HG02610 (cell line): ENCODE results near the gene RNF223.
"Not testable (repeated sequence)": the region's sequence is repeated elsewhere in the genome, so short reads cannot be mapped to it uniquely, and the experiment has no call there.

Experiments
- ATAC-seq: cut with Tn5 transposase; IDR thresholded peaks from one replicate; pipeline ENCODE4 v1.9.1; 2021; ENCODE audit warnings: mild to moderate bottlenecking, moderate library complexity; ENCODE audit not compliant: unreplicated experiment

Gene RNF223

DNA sequence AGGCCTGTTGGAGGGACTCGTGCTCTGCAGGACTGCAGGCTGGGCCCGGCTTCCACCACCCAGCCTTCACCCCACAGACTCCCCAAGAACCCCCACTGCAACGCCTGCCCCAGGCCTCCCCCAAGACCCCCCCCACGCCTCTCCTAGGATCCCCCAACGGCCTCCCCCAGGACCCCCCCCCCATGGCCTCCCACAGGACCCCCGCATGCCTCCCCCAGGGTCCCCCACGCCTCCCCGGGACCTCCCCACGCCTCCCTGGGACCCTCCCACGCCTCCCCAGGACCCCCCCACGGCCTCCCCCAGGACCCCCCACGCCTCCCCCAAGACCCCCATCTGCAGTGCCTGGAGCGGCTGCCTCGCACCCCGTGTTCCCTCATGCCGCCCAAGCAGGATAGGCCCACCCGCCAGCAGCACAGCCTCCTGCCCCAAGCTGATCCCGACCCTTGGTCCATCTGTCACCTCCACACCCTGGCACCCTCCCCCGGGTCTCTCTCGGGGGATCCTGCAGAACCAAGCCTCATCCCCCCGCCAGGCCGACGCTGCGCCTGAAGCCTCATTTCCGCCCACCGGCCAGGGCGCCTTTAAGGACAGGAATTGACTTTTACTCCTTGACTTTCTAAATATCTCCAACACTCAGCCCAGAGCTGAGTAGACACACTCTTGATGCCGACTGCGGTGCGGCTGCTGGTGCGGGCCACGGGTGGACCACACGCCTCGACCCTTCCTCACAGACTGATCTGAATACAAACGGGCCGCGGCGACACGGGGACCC lies 14.1 kb upstream of the RNF223 start:
- no peak for ATAC-seq

DNA sequence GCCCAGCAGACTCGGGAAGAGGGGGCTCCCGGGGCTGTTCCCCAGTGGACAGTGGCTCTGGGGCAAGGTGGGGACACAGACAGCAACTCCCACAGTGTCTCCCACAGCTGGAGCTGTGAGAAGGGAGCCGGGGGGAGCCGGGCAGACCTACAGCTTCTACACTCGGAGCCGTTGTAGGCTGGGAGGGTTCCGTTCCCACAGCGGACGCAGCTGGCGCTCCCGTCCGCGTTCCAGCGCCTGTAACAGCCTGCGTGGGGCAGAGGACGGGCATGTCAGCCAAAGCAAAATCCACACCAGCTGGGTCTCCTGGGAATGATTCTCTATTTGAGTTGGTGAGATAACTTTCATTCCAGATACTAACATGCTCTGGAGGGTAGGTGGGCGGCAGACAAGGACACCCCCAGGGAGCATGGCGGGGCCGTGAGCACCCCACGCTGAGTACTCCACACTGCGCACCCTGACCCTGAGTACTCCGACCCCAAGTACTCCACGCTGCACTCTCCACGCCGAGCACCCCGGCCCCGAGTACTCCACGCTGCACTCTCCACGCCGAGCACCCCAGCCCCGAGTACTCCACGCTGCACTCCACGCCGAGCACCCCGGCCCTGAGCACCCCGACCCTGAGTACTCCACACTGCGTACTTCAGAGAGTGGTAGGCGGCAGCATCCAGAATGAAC lies 13.4 kb upstream of the RNF223 start:
- ATAC-seq: no peak

DNA sequence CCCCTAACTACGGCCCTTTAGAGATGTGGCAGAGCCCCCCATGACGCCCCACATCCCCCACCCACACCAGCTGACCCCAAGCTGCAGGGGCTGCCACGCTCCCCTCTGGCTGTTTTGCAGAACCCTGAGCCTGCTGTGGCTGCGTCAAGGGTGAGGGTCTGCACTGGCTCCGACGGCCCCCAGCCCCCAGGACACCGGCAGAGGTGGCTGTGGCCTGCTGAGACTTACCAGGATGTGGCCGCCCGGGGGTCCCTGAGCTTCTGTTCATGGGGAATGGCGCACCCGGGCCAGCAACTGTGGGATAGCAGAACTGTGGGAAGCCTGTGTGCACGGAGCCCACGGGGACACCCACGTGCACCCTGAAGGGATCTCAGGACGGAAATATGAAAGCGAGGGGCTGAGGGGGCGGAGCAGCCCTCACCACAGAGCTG lies 12.8 kb upstream of the RNF223 start:
- no peak for ATAC-seq

DNA sequence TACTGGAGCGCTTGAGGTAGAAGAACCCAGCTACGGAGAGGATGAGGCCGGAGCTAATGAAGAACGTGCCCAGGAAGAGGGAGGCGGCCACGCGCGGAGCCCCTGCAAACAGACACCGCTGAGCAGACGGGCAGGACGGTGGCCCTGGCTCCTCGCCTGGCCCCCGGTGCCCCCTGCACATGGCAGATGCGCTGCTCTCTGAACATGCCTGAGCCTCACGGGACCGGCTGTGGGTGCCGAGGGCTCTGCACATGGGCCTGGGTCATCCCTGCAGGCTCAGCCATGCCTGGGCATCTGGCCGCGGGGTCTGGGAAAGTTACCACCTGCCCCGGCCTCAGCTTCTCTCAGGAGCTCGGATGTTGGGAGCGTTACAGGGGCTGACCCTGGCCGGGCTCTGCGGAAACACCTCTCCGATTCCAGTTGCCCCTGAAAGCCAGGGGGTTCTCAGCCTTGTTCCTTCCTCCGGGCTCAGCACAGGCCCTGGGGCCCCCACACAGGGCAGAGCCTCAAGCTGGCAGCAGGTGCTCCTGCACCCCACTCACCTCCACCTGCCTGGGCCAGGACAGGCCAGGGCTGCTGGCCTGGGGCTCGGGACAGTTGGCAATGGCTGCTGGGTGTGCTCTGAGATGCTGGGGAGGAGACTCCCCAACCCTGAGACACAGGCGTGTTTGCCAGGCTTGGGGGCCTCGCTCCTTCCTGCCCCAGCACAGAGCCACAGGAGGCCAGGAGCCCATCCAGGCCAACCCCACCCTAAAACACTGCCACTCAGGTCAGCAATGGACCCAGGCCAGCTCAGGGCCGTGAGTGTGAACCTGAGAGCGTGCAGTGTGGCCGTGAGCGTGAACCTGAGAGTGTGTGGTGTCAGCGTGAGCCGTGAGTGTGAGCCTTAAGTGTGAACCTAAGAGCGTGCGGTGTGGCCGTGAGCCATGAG lies 12.1 kb upstream of the RNF223 start:
- ATAC-seq: no peak

DNA sequence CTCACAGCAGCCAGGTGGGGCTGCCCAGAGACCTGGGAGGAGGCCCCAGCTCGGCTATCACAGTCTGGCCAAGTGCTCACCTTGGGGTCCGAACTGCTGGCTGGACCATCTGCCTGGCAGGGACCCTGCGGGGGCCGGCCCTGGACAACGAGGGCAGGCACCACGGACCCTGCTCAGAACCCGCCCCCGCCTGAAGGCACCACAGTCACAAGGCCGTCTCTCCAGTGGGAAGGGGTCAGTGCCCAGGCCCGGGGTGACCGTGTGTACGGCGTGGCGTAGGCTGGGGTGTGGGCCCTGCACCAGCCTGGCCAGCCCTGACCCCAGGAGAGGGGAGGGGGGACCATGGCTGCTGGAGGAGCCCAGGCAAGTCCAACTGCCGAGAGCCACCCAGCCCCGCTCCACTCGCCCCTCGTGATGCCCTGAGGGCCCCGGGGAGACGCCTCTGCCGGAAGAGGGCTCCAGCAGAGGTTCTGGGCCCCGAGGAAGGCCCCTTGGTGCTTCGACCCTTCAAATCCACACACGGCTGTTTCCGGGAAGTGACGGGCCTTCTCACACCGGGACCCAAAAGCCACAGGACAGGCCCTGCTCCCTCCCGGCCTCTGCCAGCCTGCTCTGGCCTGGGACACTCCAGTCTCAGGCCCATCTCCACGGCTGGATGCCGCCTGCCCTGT lies 11.2 kb upstream of the RNF223 start:
- ATAC-seq: no peak

DNA sequence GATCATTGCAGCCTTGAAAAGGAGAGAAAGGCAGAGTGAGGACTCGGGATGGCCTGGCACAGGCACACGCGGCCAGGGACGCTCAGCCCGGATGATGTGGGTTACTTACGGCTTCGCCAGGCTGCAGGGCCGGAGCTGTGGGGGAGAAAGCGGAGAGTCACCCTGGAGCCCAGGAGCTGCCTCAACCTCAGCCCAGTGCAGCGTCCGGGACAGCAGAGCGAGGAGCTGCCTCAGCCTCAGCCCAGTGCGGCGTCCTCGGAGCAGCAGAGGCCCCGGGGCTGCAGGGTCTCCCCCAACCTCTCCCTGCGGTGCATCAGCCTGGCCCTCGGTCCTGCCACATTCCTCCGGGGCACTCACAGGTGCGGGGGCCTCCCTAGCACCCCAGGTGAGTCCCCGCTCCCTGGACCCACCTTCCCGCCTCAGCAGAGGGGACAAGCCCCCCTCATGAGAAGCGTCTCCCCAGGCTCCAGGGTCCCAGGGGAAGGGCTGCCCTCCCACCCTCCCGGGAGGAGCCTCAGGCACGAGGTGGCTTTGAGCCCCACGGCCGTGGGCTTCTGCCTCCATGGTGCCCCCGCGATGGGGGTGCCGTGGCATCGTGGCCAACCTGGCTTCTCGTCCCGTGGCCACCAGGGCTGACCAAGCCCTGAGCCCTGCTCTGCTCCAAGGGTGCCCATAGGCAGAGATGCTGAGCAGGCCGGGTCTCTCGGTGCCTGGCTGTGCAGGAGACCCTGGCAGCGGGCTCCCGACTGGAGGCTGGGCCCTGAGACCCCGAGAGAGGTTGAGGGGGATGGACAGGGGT lies 10.5 kb upstream of the RNF223 start:
- no peak for ATAC-seq

DNA sequence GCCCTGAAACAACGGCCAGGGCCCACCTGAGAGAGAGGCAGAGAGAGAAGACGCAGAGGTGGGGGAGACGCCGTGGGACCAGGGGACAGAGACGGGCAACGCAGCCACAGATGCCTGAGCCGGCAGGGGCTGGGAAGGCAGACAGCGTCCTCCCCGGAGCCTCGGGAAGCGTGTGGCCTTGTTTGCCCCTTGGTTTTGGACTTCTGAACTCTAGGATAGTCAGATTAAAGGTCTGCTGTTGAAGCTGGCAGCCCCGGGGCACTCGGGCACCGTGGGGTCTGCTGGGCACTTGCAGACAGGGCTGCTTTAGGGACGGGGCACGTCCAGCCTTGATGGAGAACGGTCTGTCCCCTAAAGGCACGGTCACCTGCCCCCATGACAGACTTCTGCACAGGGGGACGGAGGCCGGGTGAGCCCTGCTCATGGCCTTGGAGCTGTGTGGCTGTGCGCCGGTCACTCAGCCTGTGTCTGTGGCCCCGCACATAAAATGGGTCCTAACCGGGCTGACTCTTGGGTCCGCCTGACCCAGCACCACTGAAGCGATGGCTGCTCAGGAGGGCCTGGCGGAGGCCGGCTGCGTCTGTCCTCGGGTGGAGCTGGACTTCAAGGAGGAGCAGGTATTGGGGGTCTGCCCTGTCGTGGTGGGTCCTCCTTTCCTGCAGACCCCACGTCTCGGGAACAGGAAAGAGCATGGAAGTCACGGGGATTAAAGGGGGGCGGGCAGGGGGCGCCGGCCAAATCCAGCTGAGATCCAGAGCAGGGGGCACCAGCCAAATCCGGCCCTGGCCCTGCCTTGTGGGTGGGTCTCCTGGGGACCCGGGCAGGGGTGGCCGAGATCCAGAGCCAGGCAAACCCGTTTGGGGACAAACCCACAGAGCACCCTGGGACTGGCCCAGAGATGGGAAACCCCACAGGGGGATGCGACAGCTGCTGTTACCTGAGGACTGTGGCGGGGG lies 9.6 kb upstream of the RNF223 start:
- ATAC-seq: no peak

DNA sequence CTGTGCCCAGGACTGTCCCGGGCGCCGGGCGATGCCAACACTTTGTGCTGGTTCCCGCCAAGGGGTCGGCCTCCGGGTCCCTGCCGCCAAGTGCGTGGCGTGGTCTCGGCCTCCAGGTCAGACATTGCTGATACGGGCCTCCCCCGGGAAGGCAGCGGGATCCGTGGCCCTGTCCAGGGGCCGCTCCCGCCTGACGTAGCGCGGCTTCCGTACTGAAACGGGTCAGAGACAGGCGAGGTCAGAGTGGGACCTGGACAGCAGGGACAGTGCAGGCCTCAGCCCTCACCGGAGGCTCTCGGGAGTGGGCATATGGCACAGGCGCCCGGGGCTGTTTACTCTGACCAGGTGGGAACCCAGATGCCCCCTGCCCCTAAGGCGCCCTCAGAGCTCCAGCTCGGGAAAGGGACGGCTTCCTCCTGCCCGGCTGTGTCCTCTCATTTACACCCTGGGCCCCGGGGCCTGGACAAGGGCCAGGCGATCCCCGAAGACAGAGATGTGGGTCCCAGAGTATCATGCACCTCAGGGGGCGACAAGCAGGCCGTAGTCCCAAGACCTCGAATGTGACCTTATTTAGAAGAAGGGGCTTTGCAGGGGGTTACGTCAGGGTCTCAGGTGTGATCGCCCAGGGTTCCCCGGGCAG lies 8.8 kb upstream of the RNF223 start:
- ATAC-seq: no peak

DNA sequence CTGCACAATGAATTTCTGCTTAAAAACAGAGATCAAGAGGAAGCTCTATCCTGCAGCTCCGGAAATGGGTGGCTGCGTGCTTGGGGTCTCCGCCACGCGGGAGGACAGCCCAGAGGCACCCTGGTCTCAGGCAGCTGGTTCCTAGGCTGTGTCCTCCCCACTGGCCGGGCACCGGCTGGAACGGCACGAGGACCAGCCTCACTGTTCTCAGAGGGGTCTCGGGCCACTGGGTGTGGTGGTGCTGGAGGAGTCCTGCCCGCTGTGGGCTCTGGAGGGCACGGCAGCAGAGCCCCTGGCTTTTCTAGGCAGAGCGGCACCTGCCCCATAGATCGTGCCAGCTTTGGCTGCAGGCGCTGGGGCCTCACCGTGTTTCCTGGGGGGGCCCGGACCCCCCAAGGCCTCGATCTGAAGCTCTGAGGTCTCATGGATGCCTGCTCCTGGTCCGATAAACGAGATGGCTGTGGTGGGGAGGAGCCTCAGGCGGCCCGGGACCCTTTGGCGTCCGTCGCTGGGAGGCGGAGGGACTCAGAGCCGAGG lies 8.2 kb upstream of the RNF223 start:
- no peak for ATAC-seq

DNA sequence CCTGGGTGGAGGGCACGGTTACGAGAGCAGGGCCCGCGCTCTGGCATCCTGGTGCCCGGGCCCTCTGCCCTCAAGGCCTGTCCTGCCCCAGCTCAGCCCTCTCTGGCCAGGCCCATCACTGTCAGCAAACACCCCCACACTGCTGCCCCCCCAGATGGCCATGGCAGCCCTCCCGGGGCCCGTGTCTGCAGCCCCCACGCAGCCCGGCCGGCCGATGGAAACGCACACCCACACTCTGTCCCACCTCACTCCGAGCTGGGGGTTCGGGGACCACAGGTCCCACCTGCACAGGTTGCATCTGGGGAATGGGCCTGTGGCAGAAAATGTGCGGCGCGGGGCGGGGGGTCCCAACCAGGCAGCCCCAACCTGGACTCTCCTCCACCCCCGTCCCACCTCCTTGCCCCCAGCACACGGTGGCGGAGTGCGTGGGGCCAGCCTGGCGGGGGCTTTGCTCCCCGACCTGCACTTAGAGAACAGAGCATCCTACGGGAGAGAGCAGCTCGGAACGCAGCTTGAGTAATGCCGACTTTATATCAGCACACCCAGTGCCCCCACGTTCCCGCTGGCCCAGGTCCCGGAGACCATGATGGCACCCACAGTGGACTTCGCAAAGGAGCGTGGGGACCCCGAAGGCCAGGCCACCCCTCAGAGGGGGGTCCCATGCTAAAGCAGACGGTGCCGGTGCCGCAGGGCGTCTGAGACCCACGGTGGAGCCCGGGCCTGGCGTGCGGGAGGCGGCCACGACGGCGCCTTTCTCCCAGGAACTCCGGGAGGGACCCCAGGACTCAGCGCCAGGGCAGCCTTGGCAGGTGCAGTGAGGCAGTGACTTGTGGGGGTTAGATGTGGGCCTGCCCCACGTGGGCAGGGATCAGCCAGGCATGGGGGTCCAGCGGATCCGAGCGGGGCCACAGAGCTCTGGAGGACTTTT lies 7.5 kb upstream of the RNF223 start:
- no peak for ATAC-seq

DNA sequence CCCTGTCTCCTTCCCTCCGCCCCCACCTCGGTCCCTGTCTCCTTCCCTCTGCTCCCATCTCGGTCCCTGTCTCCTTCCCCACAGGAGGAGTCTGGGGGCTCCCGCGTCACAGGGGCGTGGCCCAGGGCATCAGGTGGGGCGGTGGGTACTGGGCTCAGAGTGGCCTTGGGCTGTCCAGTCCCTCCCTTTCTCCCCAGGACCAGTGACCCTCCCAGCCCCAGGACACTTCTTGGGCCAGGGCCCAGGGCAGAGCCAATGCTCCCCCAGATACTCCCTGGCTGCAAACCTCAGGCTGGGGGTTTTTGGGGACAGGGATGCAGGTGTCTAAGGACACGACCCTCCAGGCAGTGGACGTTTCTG lies 6.8 kb upstream of the RNF223 start:
- ATAC-seq: no peak

DNA sequence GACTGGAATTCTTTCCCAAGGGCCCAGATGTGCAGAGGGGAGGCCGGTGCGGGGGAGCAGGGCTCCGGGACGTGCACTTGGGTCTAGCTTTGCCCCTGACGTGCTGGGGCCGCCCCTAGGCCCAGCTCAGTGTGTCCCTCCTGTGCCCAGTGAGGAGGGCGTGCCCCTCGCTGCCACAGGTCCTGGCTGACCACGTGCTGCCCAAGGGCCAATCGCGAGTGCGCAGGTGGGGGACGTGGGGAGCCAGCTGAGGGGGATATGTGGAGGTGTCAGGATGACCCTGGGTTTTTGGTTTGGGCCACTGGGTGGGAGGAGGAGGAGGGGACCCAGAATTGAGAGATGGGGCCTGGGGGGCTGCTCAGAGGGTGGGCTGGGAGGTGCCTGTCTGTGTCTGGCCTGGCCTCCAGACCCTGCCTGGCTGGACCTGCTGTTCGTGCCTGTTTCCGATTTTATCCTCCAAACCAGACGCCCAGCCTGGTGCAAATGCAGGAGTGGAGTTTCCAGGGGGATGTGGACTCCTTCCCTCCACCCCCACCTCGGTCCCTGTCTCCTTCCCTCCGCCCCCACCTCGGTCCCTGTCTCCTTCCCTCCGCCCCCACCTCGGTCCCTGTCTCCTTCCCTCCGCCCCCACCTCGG lies 6.1 kb upstream of the RNF223 start:
- ATAC-seq: no peak

DNA sequence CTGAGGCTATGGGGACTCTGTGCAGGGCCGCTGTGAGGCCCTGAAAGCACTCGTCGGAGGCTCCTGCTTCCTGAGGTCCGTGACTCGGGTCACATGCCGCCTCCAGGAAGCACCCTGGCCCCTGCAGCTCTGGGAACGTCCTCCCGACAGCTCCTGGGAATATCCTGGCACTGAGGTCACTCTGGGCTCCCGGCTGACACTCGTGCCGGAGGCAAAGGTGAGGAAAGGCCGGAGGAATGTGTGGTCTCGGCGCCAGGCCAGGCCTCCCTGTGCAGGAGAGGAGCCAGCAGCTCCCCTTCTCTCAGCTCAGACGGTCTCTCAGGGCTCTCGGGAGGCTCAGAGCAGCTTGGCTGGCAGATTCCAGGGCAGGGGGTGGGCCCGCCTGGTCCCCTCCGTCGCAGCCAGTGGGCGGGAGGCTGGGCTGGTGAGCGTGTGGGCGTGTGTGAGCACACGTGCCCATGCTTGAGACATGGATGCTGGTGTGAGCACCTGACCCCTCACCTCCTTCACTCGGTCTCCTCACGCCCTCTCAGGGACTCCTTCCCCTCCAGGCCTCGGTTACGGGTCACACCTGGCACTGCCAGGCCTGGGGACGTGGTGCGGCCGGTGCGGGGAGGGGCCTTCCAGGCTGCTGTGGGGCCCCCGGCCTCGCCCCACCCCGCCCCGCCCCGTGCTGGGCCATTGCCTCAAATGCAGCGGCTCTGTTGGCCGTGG lies 5.5 kb upstream of the RNF223 start:
- no peak for ATAC-seq

DNA sequence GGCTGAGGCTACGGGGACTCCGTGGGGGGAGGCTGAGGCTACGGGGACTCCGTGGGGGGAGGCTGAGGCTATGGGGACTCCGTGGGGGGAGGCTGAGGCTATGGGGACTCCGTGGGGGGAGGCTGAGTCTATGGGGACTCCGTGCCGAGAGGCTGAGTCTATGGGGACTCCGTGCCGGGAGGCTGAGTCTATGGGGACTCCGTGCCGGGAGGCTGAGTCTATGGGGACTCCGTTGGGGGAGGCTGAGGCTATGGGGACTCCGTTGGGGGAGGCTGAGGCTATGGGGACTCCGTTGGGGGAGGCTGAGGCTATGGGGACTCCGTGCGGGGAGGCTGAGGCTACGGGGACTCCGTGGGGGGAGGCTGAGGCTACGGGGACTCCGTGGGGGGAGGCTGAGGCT lies 3.3 kb upstream of the RNF223 start:
- ATAC-seq: not testable (repeated sequence)

DNA sequence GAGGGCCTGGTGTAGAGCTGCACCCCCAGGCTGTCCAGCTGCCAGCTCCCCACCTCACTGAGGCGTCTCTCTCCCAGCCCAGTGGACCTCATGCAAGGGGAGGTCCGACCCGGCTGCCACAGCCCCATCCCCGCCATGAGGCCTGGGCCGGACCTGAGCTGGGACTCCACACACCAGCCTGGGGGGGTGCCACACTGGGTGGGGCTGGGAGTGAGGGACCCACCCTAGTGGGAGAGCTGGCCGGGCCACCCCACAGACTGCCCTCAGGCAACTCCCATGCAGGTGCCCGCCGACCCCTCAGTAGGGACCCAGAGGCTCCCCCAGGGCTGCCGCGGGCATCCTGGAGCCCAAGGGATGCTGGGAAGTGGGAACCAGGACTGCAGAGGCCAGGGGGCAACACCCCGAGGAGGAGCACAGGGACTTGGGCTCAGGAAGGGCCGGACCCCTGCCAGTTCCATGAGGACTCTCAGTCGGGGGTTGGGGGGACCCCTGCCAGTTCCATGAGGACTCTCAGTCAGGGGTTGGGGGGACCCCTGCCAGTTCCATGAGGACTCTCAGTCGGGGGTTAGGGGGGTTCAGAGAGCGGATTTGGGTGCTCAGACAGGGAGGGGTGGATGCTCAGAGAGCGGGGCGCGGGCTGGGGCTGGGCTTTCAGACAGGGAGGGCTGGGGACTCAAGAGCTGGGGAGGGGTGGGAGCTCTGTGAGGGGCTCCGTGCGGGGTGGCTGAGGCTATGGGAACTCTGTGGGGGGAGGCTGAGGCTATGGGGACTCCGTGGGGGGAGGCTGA lies 1.2 kb upstream of the RNF223 start:
- no peak for ATAC-seq
